GM06990 (cell line): ENCODE data around the gene SH3BP5L.
"Not testable (repeated sequence)": the region's sequence is repeated elsewhere in the genome, so short reads cannot be mapped to it uniquely, and the experiment has no call there.

ENCODE experiments used
- DNase-seq: peaks from one replicate; pipeline ENCODE4 v3.0.0-alpha.2; 2011; ENCODE audit not compliant: insufficient read length; ENCODE audit errors: extremely low read depth
- H3K27me3 ChIP-seq: replicated peaks from 2 replicates; pipeline ENCODE4 v1.6.0; 2011; ENCODE audit warnings: low read length; ENCODE audit not compliant: control insufficient read depth, insufficient read depth
- H3K36me3 ChIP-seq: 2 replicates; pipeline ENCODE4 v1.5.1; 2011; ENCODE audit warnings: low read length; ENCODE audit not compliant: control insufficient read depth, insufficient read depth
- H3K4me3 ChIP-seq: replicated peaks from 2 replicates; pipeline ENCODE4 v1.5.1; 2011; ENCODE audit warnings: low read depth, mild to moderate bottlenecking, control low read depth, low read length
- TF ChIP-seq, protein P1 (sequence below): IDR thresholded peaks from 2 replicates; pipeline ENCODE4 v1.5.1; 2011; ENCODE audit warnings: low read length, control low read depth, mild to moderate bottlenecking, inconsistent platforms; ENCODE audit not compliant: insufficient read depth, poor library complexity, severe bottlenecking

Gene SH3BP5L

DNA sequence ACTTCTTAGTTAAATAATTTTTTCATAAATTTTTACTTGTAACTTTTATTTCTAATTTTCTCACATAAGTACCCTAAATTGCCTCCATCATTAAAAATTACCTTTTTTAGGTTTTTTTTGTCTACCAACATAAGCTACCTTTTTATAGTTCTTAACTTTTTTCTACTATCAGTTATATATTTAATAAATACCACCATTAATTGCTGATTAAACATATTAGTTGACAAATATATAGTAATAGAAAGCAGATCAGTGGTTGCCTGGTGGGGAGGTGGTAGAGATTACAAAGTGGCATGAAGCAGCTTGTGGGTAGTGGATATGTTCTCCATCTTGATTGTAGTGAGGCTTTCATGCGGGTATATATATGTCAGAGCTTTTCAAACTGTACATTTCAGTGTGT, 6.1 kb upstream of the SH3BP5L start:
- TF ChIP-seq, protein P1, sequence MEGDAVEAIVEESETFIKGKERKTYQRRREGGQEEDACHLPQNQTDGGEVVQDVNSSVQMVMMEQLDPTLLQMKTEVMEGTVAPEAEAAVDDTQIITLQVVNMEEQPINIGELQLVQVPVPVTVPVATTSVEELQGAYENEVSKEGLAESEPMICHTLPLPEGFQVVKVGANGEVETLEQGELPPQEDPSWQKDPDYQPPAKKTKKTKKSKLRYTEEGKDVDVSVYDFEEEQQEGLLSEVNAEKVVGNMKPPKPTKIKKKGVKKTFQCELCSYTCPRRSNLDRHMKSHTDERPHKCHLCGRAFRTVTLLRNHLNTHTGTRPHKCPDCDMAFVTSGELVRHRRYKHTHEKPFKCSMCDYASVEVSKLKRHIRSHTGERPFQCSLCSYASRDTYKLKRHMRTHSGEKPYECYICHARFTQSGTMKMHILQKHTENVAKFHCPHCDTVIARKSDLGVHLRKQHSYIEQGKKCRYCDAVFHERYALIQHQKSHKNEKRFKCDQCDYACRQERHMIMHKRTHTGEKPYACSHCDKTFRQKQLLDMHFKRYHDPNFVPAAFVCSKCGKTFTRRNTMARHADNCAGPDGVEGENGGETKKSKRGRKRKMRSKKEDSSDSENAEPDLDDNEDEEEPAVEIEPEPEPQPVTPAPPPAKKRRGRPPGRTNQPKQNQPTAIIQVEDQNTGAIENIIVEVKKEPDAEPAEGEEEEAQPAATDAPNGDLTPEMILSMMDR: no peak
- Histone ChIP-seq H3K4me3 (no peak overlapping the region), H3K27me3 (no peaks in the 10 kb centered on the region), H3K36me3 (no peaks in the 10 kb centered on the region)
- no peak for DNase-seq

DNA sequence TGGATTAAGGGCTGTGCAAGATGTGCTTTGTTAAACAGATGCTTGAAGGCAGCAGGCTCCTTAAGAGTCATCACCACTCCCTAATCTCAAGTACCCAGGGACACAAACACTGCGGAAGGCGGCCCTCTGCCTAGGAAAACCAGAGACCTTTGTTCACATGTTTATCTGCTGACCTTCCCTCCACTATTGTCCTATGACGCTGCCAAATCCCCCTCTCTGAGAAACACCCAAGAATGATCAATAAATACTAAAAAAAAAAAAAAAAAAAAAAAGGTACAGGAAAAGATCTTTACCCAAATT, 5.0 kb upstream of the SH3BP5L start:
- not testable (repeated sequence) for H3K4me3 ChIP-seq, H3K27me3 ChIP-seq, H3K36me3 ChIP-seq, DNase-seq

DNA sequence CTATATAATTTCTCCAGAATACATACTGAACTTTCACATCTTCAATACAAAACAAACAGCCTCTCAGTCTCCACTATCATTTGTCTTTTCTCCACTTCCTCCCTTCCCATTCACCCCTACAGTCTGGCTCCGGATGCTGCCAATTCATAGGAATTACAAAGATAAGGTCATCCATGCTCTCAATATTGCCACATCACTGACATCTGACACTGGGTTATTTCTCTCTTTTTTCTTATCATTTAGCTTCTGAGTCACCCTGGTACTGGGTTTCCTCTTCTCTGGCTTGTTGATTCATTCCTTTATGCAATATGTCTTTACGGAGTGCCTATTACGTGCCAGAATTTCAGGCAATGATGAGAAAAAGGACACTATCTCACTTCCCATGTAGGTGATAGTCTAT, 3.1 kb upstream of the SH3BP5L start:
- DNase-seq: no peak

DNA sequence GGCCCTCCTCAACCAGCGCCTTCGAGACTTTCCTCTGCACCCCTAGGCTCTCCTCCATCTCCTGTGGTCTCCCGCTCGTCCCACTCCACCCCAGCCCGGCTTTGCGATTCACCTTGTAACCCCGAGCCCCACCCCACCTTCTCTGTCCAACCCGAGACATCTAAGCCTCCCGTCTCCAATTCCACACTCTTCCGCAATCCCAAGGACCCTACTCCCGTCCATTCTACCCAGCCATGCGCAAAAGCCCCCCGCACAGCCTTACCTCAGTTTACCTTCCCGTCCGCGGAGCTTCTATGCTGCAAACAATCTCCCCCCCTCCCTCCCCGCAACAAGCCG, 174 bp downstream of the SH3BP5L start:
- TF ChIP-seq, protein P1: no peak
- Histone ChIP-seq H3K27me3 (no peaks in the 10 kb centered on the region), H3K4me3 (peak overlapping the region; percentile 92), H3K36me3 (peaks cover 4% of the 10 kb centered on the region; the same call in 1 of the 2 replicates)
- DNase-seq: no peak

More for the DNA sequence above, 3.1 kb upstream of the SH3BP5L start:
- TF ChIP-seq, protein P1: no peak
- H3K36me3 ChIP-seq: no peaks in the 10 kb centered on the region
- H3K4me3 ChIP-seq: no peak overlapping the region
- H3K27me3 ChIP-seq: no peaks in the 10 kb centered on the region

DNA sequence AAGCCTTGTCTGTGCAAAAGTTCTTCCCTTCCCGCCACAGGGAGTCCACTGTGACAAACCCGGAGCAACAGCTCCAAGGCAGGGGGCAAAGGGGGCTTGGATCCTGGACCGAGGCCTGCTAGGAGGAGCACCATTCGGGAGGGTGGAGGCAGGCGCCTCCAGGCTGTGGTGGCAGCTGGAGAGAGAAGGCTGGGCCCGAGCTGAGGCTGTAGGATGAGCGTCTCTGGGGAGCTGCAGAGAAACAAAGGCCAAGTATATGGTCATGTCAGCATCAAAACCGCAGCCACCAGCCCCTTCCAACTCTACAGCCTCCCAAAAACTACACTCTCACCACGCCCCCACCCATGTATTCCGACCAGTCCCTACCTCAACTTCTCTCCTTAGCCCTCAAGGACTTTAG, 579 bp downstream of the SH3BP5L start:
- Histone ChIP-seq H3K36me3 (peaks cover 5% of the 10 kb centered on the region; the same call in 1 of the 2 replicates), H3K27me3 (no peaks in the 10 kb centered on the region), H3K4me3 (peak overlapping the region; percentile 92)
- TF ChIP-seq, protein P1: no peak
- no peak for DNase-seq

DNA sequence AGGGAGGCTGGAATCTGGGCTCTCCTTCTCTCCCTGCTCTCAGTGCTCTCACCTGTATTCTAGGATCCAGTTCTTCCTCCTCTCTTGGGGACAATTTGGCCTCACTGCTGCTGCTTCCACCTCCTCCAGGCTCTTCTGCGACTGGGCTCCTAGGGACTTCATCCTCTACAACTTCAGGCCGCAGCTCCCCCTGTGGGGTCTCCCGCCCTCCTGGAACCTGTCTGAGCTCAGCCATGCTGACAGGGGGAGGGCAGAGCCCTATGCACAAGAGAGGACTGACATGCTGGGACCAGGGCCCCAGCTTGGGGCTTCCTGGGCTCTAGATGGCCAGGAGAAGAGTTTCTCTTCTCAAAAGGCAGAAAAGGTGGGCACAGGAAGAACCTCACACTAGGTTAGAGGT, 1.0 kb downstream of the SH3BP5L start:
- TF ChIP-seq, protein P1: no peak
- Histone ChIP-seq H3K36me3 (peaks cover 7% of the 10 kb centered on the region; the same call in 1 of the 2 replicates), H3K27me3 (no peaks in the 10 kb centered on the region), H3K4me3 (peak overlapping the region; percentile 92)
- DNase-seq: no peak

DNA sequence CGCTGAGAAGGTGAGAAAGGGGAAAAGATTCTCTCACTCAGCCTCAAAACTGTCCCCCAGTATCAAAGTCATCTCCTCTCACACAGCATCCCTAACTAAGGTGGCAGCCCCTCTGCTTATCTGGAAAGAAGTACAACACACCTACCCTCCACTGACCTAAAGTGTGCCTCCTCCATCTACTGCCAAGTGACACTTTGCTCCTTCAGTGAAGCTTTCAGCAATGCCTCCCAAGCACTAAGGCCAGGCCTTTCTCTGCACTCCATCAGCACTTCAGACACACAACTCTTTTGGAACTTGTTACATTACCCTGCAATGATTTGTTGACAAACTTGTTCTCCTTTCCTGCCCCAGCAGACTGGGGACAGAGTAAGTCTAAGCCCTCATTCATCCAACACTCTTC, 1.4 kb downstream of the SH3BP5L start:
- no peak overlapping the region for H3K4me3 ChIP-seq
- H3K27me3 ChIP-seq: no peaks in the 10 kb centered on the region
- DNase-seq: no peak
- H3K36me3 ChIP-seq: peaks cover 7% of the 10 kb centered on the region; the same call in 1 of the 2 replicates
- TF ChIP-seq, protein P1: no peak
